Right lung (tissue), 5 donors: ENCODE measurements around the gene ASCC2. TPM values are rescaled to one million over a fixed set of nuclear protein-coding genes. Genes with fewer than 3 reads are reported as not detected.

Source experiments
- polyA plus RNA-seq, 5 donors: library from polyadenylated mRNA; unstranded; fragments of 120-200 nt; gene quantifications; one replicate each; pipeline versions ENCODE4 v1.2.1 to v1.2.3, GENCODE V29; 2013; ENCODE audit warnings: inconsistent platforms in 1 of 5, low replicate concordance in 1 of 5; ENCODE audit not compliant: insufficient read length in 5 of 5, insufficient read depth in 1 of 5

ASCC2 gene
- polyA plus RNA-seq, 5 donors = 45.6 to 57.4 (median 51.9) TPM

Other genes starting within 250 kb of the ASCC2 start
- 10 to 100 TPM; 19.9 to 25.3 (median 22.7) TPM for gene NF2, start 234.6 kb downstream of the ASCC2 start, polyA plus RNA-seq
- gene CABP7, start 118.3 kb downstream of the ASCC2 start, polyA plus RNA-seq = under 1 TPM; 0.10 to 0.28 (median 0.21) TPM
- gene ZMAT5, start 71.3 kb downstream of the ASCC2 start, polyA plus RNA-seq = 10 to 100 TPM; 19.9 to 28.2 (median 21.9) TPM
- 100 to 1,000 TPM; 111 to 139 (median 121) TPM for gene UQCR10, start 70.9 kb downstream of the ASCC2 start, polyA plus RNA-seq
- gene MTMR3, start 44.9 kb upstream of the ASCC2 start, polyA plus RNA-seq = 10 to 100 TPM; 35.2 to 47.1 (median 42.1) TPM
- under 1 TPM; 0.07 to 0.54 (median 0.21) TPM for gene HORMAD2, start 242.2 kb upstream of the ASCC2 start, polyA plus RNA-seq